ENCODE data around the gene INHBA. TPM values are rescaled to one million over a fixed set of nuclear protein-coding genes. Genes with fewer than 3 reads are reported as not detected.

The INHBA gene
- total and polyA plus RNA-seq, 8 donors, result 0.81 to 16.7 (median 1.1) TPM

- intact Hi-C loops (cut with DNase I), result no loop called here
- H3K27me3 ChIP-seq, result no peaks in the 10 kb centered on the region
Observed at GRCh38 chr7:41641665-41642014, 61.2 kb downstream of the INHBA start.

GRCh38 chr7:41641011-41641664, 61.8 kb downstream of the INHBA start:
- TF ChIP-seq CTCF (IDR thresholded peaks at IDR 0.05), result no peak
- no peak for ATAC-seq

More at GRCh38 chr7:41641665-41642014, 61.2 kb downstream of the INHBA start:
- H3K36me3 ChIP-seq, result no peaks in the 10 kb centered on the region
- no peak for TF ChIP-seq CTCF (IDR thresholded peaks at IDR 0.05)
- H3K9me3 ChIP-seq, result no peaks in the 10 kb centered on the region
- no peak for DNase-seq
- no peaks in the 10 kb centered on the region for H3K4me1 ChIP-seq
- H3K27ac ChIP-seq, result no peak overlapping the region
- ATAC-seq, result no peak
- H3K4me3 ChIP-seq, result no peak overlapping the region

GRCh38 chr7:41640487-41640886, 62.4 kb downstream of the INHBA start:
- H3K36me3 ChIP-seq, result no peaks in the 10 kb centered on the region
- ATAC-seq, result no peak

More at GRCh38 chr7:41641011-41641664, 61.8 kb downstream of the INHBA start:
- Histone ChIP-seq H3K9me3 (no peaks in the 10 kb centered on the region), H3K27ac (no peak overlapping the region), H3K27me3 (no peaks in the 10 kb centered on the region), H3K4me3 (no peak overlapping the region), H3K4me1 (no peaks in the 10 kb centered on the region), H3K36me3 (no peaks in the 10 kb centered on the region)
- intact Hi-C loops (cut with DNase I), result no loop called here
- no peak for DNase-seq

GRCh38 chr7:41637049-41637448, 65.8 kb downstream of the INHBA start:
- no peak for DNase-seq
- no peak overlapping the region for H3K4me3 ChIP-seq
- no peaks in the 10 kb centered on the region for H3K27me3 ChIP-seq
- TF ChIP-seq CTCF (IDR thresholded peaks at IDR 0.05), result no peak
- no peak overlapping the region for H3K27ac ChIP-seq
- H3K4me1 ChIP-seq, result no peaks in the 10 kb centered on the region
- ATAC-seq, result no peak
- intact Hi-C loops (cut with DNase I), result no loop called here
- H3K36me3 ChIP-seq, result no peaks in the 10 kb centered on the region
- no peaks in the 10 kb centered on the region for H3K9me3 ChIP-seq

More at GRCh38 chr7:41640487-41640886, 62.4 kb downstream of the INHBA start:
- TF ChIP-seq CTCF (IDR thresholded peaks at IDR 0.05), result no peak
- Histone ChIP-seq H3K4me3 (no peak overlapping the region), H3K4me1 (no peaks in the 10 kb centered on the region), H3K9me3 (no peaks in the 10 kb centered on the region), H3K27me3 (no peaks in the 10 kb centered on the region), H3K27ac (no peak overlapping the region)
- intact Hi-C loops (cut with DNase I), result no loop called here
- no peak for DNase-seq

Measured in left lung (tissue), 10 donors.